Type B pancreatic cell (in vitro differentiated cells): ENCODE data around the gene TPK1. TPM values are rescaled to one million over a fixed set of nuclear protein-coding genes. Genes with fewer than 3 reads are reported as not detected.

Source experiments
- DNase-seq: peaks from one replicate; pipeline ENCODE4 v3.0.0; 2021; ENCODE audit warnings: mixed read lengths; ENCODE audit not compliant: unreplicated experiment; ENCODE audit errors: extremely low spot score
- H3K27ac Mint-ChIP-seq: 2 replicates; pipeline ENCODE4 v1.8.0; 2021; ENCODE audit warnings: mild to moderate bottlenecking, mixed read lengths
- H3K27me3 Mint-ChIP-seq: 2 replicates; pipeline ENCODE4 v1.8.0; 2021; ENCODE audit warnings: mixed read lengths
- H3K36me3 Mint-ChIP-seq: 2 replicates; pipeline ENCODE4 v1.8.0; 2021; ENCODE audit warnings: mixed read lengths
- H3K4me1 Mint-ChIP-seq: one replicate; pipeline ENCODE4 v1.8.0; 2021; ENCODE audit warnings: mixed read lengths; ENCODE audit not compliant: unreplicated experiment
- H3K4me3 Mint-ChIP-seq: 2 replicates; pipeline ENCODE4 v1.8.0; 2021; ENCODE audit warnings: mild to moderate bottlenecking, mixed read lengths
- H3K9me3 Mint-ChIP-seq: 2 replicates; pipeline ENCODE4 v1.8.0; 2021; ENCODE audit warnings: mixed read lengths
- CTCF ChIP-seq: fragments of 200-600 bp; sonication (generic); conservative IDR thresholded peaks from 2 replicates; pipeline ENCODE4 v1.5.0; 2021; ENCODE audit warnings: antibody characterized with exemption, mild to moderate bottlenecking
- total RNA-seq: library from RNA; stranded (reverse); gene quantifications from 2 replicates; pipeline ENCODE4 v1.2.1, GENCODE V29; 2021; ENCODE audit warnings: low replicate concordance

TPK1 gene
- total RNA-seq, 1 donor from 2014 or later = 3.2 TPM

GRCh38 chr7:144747936-144748335, 87.9 kb downstream of the TPK1 start:
- H3K4me1 Mint-ChIP-seq = no peaks in the 10 kb centered on the region
- no peak for TF ChIP-seq CTCF
- DNase-seq = no peak
- no peaks in the 10 kb centered on the region for H3K36me3 Mint-ChIP-seq
- no peak overlapping the region for H3K27ac Mint-ChIP-seq
- H3K4me3 Mint-ChIP-seq = no peak overlapping the region
- H3K9me3 Mint-ChIP-seq = no peaks in the 10 kb centered on the region
- peaks cover 3% of the 10 kb centered on the region for H3K27me3 Mint-ChIP-seq

- H3K4me1 Mint-ChIP-seq = no peaks in the 10 kb centered on the region
Measured at GRCh38 chr7:144738708-144739314, 97.0 kb downstream of the TPK1 start.

GRCh38 chr7:144738146-144738545, 97.7 kb downstream of the TPK1 start:
- Mint-ChIP-seq H3K4me1 (no peaks in the 10 kb centered on the region), H3K9me3 (no peaks in the 10 kb centered on the region), H3K36me3 (no peaks in the 10 kb centered on the region), H3K27me3 (peaks cover 6% of the 10 kb centered on the region), H3K4me3 (no peak overlapping the region), H3K27ac (no peak overlapping the region)
- no peak for DNase-seq
- no peak for TF ChIP-seq CTCF

More at GRCh38 chr7:144738708-144739314, 97.0 kb downstream of the TPK1 start:
- peak; percentile 82 for TF ChIP-seq CTCF
- H3K27ac Mint-ChIP-seq = no peak overlapping the region
- H3K9me3 Mint-ChIP-seq = no peaks in the 10 kb centered on the region
- H3K4me3 Mint-ChIP-seq = no peak overlapping the region
- H3K36me3 Mint-ChIP-seq = no peaks in the 10 kb centered on the region
- H3K27me3 Mint-ChIP-seq = peaks cover 6% of the 10 kb centered on the region
- DNase-seq = no peak

DNA sequence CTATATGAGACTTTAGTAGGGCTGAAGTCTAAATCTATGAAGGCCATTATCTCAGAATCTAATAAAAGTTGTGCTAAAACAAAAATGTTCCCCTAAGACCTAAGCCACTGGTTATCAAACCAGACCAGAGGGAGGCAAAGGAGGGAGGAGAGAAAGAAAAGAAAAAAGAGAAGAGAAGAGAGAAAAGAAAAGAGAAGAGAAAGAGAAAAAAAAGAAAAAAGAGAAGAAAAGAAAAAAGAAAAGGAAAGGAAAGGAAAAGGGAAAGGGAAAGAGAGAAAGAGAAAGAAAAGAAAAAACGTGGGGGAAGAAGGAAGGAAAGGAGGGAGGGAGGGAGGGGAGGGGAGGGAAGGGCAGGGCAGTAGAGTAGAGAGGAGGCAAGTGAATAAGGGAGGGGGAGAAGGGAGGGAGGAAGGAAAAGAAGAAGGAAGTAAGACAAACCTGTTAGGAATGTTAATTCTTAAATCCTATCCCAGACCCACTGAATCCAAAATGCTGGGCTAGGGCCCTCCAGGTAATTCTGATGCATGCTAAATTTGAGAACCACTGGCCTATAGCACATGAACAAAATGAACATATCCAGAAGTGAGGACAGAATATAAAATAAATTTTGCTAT, 98.9 kb downstream of the TPK1 start:
- Mint-ChIP-seq H3K27me3 (peaks cover 6% of the 10 kb centered on the region), H3K27ac (no peak overlapping the region), H3K4me1 (no peaks in the 10 kb centered on the region), H3K4me3 (no peak overlapping the region), H3K9me3 (no peaks in the 10 kb centered on the region), H3K36me3 (no peaks in the 10 kb centered on the region)
- no peak for DNase-seq
- no peak for TF ChIP-seq CTCF

DNA sequence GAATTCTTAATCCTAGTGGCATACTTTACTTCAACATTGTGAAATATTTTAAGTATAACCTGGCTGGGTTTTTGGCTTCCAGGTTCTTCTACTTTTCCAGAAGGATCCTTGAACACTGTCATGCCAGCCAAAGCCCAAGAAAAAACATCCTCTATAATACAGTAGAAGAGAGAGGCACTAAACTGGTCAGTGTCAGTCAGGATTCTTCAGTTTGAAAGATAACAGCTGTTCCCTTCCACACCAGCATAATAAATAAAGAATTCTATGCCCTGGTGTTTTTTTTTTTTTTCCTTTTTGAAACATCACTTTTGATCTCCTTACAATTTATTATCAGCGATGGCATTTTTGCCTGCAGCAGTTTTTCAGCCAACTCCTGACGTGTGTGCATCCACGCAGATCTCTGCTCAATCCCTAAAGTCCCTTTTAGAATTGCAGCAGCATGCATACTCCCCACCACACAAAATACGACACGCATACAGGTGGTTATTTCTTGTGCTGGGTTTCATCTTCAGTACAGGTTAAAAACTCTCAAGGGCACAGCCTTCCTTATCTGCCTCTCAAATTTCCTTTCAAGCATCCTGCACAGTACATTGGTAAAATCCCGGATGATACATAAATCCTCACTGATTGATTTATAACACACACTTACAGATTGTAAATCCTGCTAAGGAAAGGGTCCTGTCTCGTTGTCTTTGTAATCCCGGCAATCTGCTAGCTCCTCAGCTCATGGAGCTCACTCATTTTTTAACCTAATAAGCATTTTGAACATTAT, 100.2 kb downstream of the TPK1 start:
- Mint-ChIP-seq H3K4me1 (no peaks in the 10 kb centered on the region), H3K4me3 (no peak overlapping the region), H3K27me3 (peaks cover 6% of the 10 kb centered on the region), H3K36me3 (no peaks in the 10 kb centered on the region), H3K9me3 (no peaks in the 10 kb centered on the region), H3K27ac (no peak overlapping the region)
- no peak for DNase-seq
- no peak for TF ChIP-seq CTCF
